ENCODE results near the gene MPHOSPH9. TPM values are rescaled to one million over a fixed set of nuclear protein-coding genes. Genes with fewer than 3 reads are reported as not detected.
A peak's percentile ranks its signal among the peaks of the same experiment; 100 is the strongest.

MPHOSPH9 gene, protein sequence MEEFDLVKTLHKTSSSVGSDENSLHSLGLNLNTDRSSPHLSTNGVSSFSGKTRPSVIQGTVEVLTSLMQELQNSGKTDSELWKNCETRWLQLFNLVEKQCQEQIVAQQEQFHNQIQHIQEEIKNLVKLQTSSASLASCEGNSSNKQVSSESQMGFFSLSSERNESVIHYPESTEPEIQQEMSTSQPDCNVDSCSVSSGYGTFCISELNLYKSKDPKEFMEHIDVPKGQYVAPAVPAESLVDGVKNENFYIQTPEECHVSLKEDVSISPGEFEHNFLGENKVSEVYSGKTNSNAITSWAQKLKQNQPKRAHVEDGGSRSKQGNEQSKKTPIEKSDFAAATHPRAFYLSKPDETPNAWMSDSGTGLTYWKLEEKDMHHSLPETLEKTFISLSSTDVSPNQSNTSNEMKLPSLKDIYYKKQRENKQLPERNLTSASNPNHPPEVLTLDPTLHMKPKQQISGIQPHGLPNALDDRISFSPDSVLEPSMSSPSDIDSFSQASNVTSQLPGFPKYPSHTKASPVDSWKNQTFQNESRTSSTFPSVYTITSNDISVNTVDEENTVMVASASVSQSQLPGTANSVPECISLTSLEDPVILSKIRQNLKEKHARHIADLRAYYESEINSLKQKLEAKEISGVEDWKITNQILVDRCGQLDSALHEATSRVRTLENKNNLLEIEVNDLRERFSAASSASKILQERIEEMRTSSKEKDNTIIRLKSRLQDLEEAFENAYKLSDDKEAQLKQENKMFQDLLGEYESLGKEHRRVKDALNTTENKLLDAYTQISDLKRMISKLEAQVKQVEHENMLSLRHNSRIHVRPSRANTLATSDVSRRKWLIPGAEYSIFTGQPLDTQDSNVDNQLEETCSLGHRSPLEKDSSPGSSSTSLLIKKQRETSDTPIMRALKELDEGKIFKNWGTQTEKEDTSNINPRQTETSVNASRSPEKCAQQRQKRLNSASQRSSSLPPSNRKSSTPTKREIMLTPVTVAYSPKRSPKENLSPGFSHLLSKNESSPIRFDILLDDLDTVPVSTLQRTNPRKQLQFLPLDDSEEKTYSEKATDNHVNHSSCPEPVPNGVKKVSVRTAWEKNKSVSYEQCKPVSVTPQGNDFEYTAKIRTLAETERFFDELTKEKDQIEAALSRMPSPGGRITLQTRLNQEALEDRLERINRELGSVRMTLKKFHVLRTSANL
- 10.9 TPM for polyA plus RNA-seq (2013, experiment 1 of 2)
- polyA plus RNA-seq (2013, experiment 2 of 2), result 11.2 TPM

GRCh38 chr12:123232807-123233504, at the start of gene MPHOSPH9, which contains the start of gene MTRFR:
TSS of gene MPHOSPH9 (minus strand) at chr12:123233141. CDS start at chr12:123230364, 2,777 bp downstream.
TSS of gene MTRFR (plus strand) at chr12:123233436. CDS start at chr12:123253675, 20,239 bp downstream.
- under 1% methylated on average over 57 of the region's 66 CpGs for WGBS
- Histone ChIP-seq H3K4me1 (ENCODE audit: control insufficient read depth, insufficient read depth, low read depth, low read length) (peaks cover 5% of the 10 kb centered on the region), H3K4me2 (ENCODE audit: low read length, poor library complexity, severe bottlenecking) (peak within 1 kb of the TSS; percentile 77)

GRCh38 chr12:123282111-123282510, 49.2 kb upstream of the MPHOSPH9 start:
- WGBS, result 90% methylated on average over 4 of the region's 10 CpGs
- Histone ChIP-seq H3K4me1 (ENCODE audit: control insufficient read depth, insufficient read depth, low read depth, low read length) (no peaks in the 10 kb centered on the region), H3K23ac (ENCODE audit: low read length in 2 of 2) (no peak overlapping the region), H4K91ac (ENCODE audit: low read length) (no peak overlapping the region), H3K4ac (ENCODE audit: low read depth in 1 of 2, low read length in 2 of 2) (no peak overlapping the region), H2BK12ac (ENCODE audit: low read length in 2 of 2) (no peak overlapping the region), H3K14ac (ENCODE audit: low read length in 2 of 2) (no peak overlapping the region), H3K4me2 (ENCODE audit: low read length, poor library complexity, severe bottlenecking) (no peak overlapping the region), H2BK120ac (ENCODE audit: low read depth, low read length) (no peak overlapping the region), H2AK5ac (ENCODE audit: low read length, severe bottlenecking) (no peak overlapping the region), H2BK5ac (ENCODE audit: low read depth, low read length, poor library complexity, severe bottlenecking) (no peak overlapping the region), H2BK15ac (ENCODE audit: low read depth, poor library complexity, severe bottlenecking) (no peak overlapping the region), H3K9me3 (ENCODE audit: control insufficient read depth, low read length) (no peaks in the 10 kb centered on the region), H3K4me3 (ENCODE audit: insufficient read depth in 1 of 2, low read depth in 1 of 2, low read length in 2 of 2) (no peak overlapping the region), H3K79me1 (replicated peaks; ENCODE audit: low read length, poor library complexity, severe bottlenecking) (peaks cover 2% of the 10 kb centered on the region), H3K27ac (ENCODE audit: low read length, poor library complexity, severe bottlenecking) (no peak overlapping the region), H3K9ac (ENCODE audit: low read length) (no peak overlapping the region), H3K18ac (ENCODE audit: low read depth in 1 of 2, low read length in 2 of 2) (no peak overlapping the region), H2AFZ (ENCODE audit: low read depth, low read length) (no peak overlapping the region), H3K27me3 (ENCODE audit: control insufficient read depth in 1 of 2, insufficient read depth in 1 of 2, low read length in 2 of 2) (no peaks in the 10 kb centered on the region), H4K8ac (ENCODE audit: low read length) (no peak overlapping the region), H3K36me3 (ENCODE audit: control insufficient read depth in 1 of 2, insufficient read depth in 2 of 2, low read depth in 1 of 2, low read length in 2 of 2) (no peaks in the 10 kb centered on the region)
- DNase-seq, result no peak

More at GRCh38 chr12:123232807-123233504, at the start of gene MPHOSPH9, which contains the start of gene MTRFR:
- Histone ChIP-seq H3K4ac (ENCODE audit: low read depth in 1 of 2, low read length in 2 of 2) (peak within 1 kb of the TSS; percentile 58 to 92), H2AFZ (ENCODE audit: low read depth, low read length) (peak within 1 kb of the TSS; percentile 83), H3K27me3 (ENCODE audit: control insufficient read depth in 1 of 2, insufficient read depth in 1 of 2, low read length in 2 of 2) (no peaks in the 10 kb centered on the region), H2BK12ac (ENCODE audit: low read length in 2 of 2) (peak within 1 kb of the TSS; percentile 32 to 65), H3K14ac (ENCODE audit: low read length in 2 of 2) (peak within 1 kb of the TSS in 1 of 2 experiments; percentile 91), H3K9ac (ENCODE audit: low read length) (peak within 1 kb of the TSS; percentile 97), H3K36me3 (ENCODE audit: control insufficient read depth in 1 of 2, insufficient read depth in 2 of 2, low read depth in 1 of 2, low read length in 2 of 2) (peaks cover 3 to 4% of the 10 kb centered on the region in 2 experiments), H4K91ac (ENCODE audit: low read length) (peak within 1 kb of the TSS; percentile 57), H3K18ac (ENCODE audit: low read depth in 1 of 2, low read length in 2 of 2) (peak within 1 kb of the TSS; percentile 78 to 90), H2BK120ac (ENCODE audit: low read depth, low read length) (no peak within 1 kb of the TSS), H3K4me3 (ENCODE audit: insufficient read depth in 1 of 2, low read depth in 1 of 2, low read length in 2 of 2) (peak within 1 kb of the TSS; percentile 82 to 98), H2BK5ac (ENCODE audit: low read depth, low read length, poor library complexity, severe bottlenecking) (no peak within 1 kb of the TSS), H2AK5ac (ENCODE audit: low read length, severe bottlenecking) (peak within 1 kb of the TSS; percentile 43), H3K79me1 (replicated peaks; ENCODE audit: low read length, poor library complexity, severe bottlenecking) (peaks cover 6% of the 10 kb centered on the region), H4K8ac (ENCODE audit: low read length) (peak within 1 kb of the TSS; percentile 49), H3K27ac (ENCODE audit: low read length, poor library complexity, severe bottlenecking) (peak within 1 kb of the TSS; percentile 67), H3K9me3 (ENCODE audit: control insufficient read depth, low read length) (no peaks in the 10 kb centered on the region), H2BK15ac (ENCODE audit: low read depth, poor library complexity, severe bottlenecking) (peak within 1 kb of the TSS; percentile 84), H3K23ac (ENCODE audit: low read length in 2 of 2) (peak within 1 kb of the TSS in 1 of 2 experiments; percentile 66)
- DNase-seq, result peak; percentile 100

DNA sequence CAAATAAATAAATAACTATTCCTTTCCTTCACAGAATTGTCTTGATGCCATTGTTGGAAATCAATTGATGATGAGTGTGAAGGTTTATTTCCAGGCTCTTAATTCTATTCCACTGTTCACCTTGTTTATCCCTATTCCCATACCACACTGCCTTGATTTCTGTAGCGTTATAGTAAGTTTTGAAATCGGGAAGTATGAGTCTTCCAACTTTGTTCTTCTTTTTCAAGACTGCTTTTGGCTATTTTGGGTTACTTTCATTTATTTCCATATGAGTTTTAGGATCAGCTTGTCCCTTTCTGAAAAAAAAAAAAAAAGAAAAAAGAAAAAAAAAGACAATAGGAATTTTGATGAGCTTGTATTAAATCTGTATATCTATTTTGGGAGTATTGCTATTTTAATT, 48.0 kb upstream of the MPHOSPH9 start:
- H3K23ac ChIP-seq (ENCODE audit: low read length in 2 of 2), result no peak overlapping the region
- no peak overlapping the region for H2BK120ac ChIP-seq (ENCODE audit: low read depth, low read length)
- no CpG with 5 or more reads among the region's 2 CpGs for WGBS
- H3K4me1 ChIP-seq (ENCODE audit: control insufficient read depth, insufficient read depth, low read depth, low read length), result no peaks in the 10 kb centered on the region
- no peak overlapping the region for H2BK15ac ChIP-seq (ENCODE audit: low read depth, poor library complexity, severe bottlenecking)
- H3K27ac ChIP-seq (ENCODE audit: low read length, poor library complexity, severe bottlenecking), result no peak overlapping the region
- no peak overlapping the region for H3K4me2 ChIP-seq (ENCODE audit: low read length, poor library complexity, severe bottlenecking)
- H2AK5ac ChIP-seq (ENCODE audit: low read length, severe bottlenecking), result no peak overlapping the region
- H3K9me3 ChIP-seq (ENCODE audit: control insufficient read depth, low read length), result no peaks in the 10 kb centered on the region
- H3K36me3 ChIP-seq (ENCODE audit: control insufficient read depth in 1 of 2, insufficient read depth in 2 of 2, low read depth in 1 of 2, low read length in 2 of 2), result no peaks in the 10 kb centered on the region
- no peak overlapping the region for H3K18ac ChIP-seq (ENCODE audit: low read depth in 1 of 2, low read length in 2 of 2)
- no peak overlapping the region for H2AFZ ChIP-seq (ENCODE audit: low read depth, low read length)
- no peak overlapping the region for H3K4ac ChIP-seq (ENCODE audit: low read depth in 1 of 2, low read length in 2 of 2)
- H3K9ac ChIP-seq (ENCODE audit: low read length), result no peak overlapping the region
- no peak overlapping the region for H2BK12ac ChIP-seq (ENCODE audit: low read length in 2 of 2)
- no peak overlapping the region for H4K91ac ChIP-seq (ENCODE audit: low read length)
- DNase-seq, result no peak
- no peak overlapping the region for H4K8ac ChIP-seq (ENCODE audit: low read length)
- no peaks in the 10 kb centered on the region for H3K27me3 ChIP-seq (ENCODE audit: control insufficient read depth in 1 of 2, insufficient read depth in 1 of 2, low read length in 2 of 2)
- no peak overlapping the region for H3K4me3 ChIP-seq (ENCODE audit: insufficient read depth in 1 of 2, low read depth in 1 of 2, low read length in 2 of 2)
- H2BK5ac ChIP-seq (ENCODE audit: low read depth, low read length, poor library complexity, severe bottlenecking), result no peak overlapping the region
- no peak overlapping the region for H3K14ac ChIP-seq (ENCODE audit: low read length in 2 of 2)
- H3K79me1 ChIP-seq (replicated peaks; ENCODE audit: low read length, poor library complexity, severe bottlenecking), result no peaks in the 10 kb centered on the region
